DND-41 (cell line): ENCODE data around the gene UBE2H.

Experiments used
- ATAC-seq: fragments of 200-7000 bp; cut with Tn5 transposase; 3 replicates; pipeline ENCODE4 v1.9.1; 2021; ENCODE audit warnings: low read depth; ENCODE audit not compliant: insufficient read depth
- DNase-seq: peaks from one replicate; pipeline ENCODE4 v3.0.0-alpha.2; 2020
- H2AFZ ChIP-seq: 2 replicates; pipeline ENCODE4 v1.6.0; 2012; ENCODE audit warnings: low read depth, low read length
- H3K27ac ChIP-seq: 2 replicates; pipeline ENCODE4 v1.5.1; 2012; ENCODE audit warnings: low read length, inconsistent platforms
- H3K27me3 ChIP-seq: fragments of 200-600 bp; sonication (generic); 2 replicates; pipeline ENCODE4 v1.6.0; 2012; ENCODE audit warnings: low read length, mild to moderate bottlenecking, inconsistent platforms; ENCODE audit not compliant: insufficient read depth, poor library complexity
- H3K36me3 ChIP-seq: 2 replicates; pipeline ENCODE4 v1.5.1; 2012; ENCODE audit warnings: low read length, inconsistent platforms; ENCODE audit not compliant: insufficient read depth
- H3K4me1 ChIP-seq: 2 replicates; pipeline ENCODE4 v1.5.1; 2012; ENCODE audit warnings: mild to moderate bottlenecking, low read length; ENCODE audit not compliant: insufficient read depth
- H3K4me2 ChIP-seq: 2 replicates; pipeline ENCODE4 v1.6.0; 2012; ENCODE audit warnings: mild to moderate bottlenecking, moderate library complexity, low read length, inconsistent platforms; ENCODE audit not compliant: insufficient read depth
- H3K4me3 ChIP-seq, 2 experiments: fragments of 200-600 bp in 1 of 2; shearing (Covaris generic) in 1 of 2; 2 replicates each; pipeline ENCODE4 v1.5.1; 2012 to 2016; ENCODE audit warnings: inconsistent platforms in 2 of 2, low read length in 2 of 2, mild to moderate bottlenecking in 2 of 2, low read depth in 1 of 2, moderate library complexity in 1 of 2
- H3K79me2 ChIP-seq: 2 replicates; pipeline ENCODE4 v1.6.0; 2012; ENCODE audit warnings: low read length, inconsistent platforms; ENCODE audit not compliant: insufficient read depth
- H3K9ac ChIP-seq: 2 replicates; pipeline ENCODE4 v1.6.0; 2012; ENCODE audit warnings: low read depth, mild to moderate bottlenecking, inconsistent platforms, low read length, moderate library complexity
- H3K9me3 ChIP-seq: 2 replicates; pipeline ENCODE4 v1.5.1; 2012; ENCODE audit warnings: low read length, moderate library complexity, mild to moderate bottlenecking, inconsistent platforms; ENCODE audit not compliant: insufficient read depth, severe bottlenecking
- H4K20me1 ChIP-seq: 2 replicates; pipeline ENCODE4 v1.6.0; 2012; ENCODE audit warnings: low read length; ENCODE audit not compliant: insufficient read depth
- EZH2 ChIP-seq: IDR thresholded peaks from 3 replicates; pipeline ENCODE4 v1.6.1; 2012; ENCODE audit warnings: borderline replicate concordance, low read depth, mild to moderate bottlenecking, moderate library complexity, low read length, inconsistent platforms; ENCODE audit not compliant: severe bottlenecking
- TF ChIP-seq, protein P1 (sequence below): IDR thresholded peaks from 2 replicates; pipeline ENCODE4 v1.5.1; 2012; ENCODE audit warnings: borderline replicate concordance, low read length, moderate library complexity, mild to moderate bottlenecking; ENCODE audit not compliant: poor library complexity, severe bottlenecking; ENCODE audit errors: extremely low read depth

UBE2H gene

DNA sequence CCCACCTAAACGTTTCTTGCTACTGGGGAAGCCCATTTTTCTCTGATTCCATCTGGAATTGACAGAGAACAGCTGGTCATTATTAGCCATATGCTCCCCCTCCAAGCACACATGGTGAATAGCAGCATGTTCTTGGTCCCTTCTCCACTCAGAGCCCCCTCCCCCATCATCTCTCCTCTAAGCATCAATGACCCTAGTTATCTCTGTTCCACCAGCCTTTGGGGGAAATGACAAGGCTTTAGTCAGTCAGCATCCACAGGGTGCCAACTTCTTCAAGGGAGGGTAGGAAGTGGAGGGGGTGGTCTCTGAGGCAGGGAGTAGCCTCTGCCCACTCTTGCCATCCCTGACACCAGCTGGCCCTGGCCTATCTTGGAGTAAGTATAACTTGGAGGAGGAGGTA, 163.1 kb downstream of the UBE2H start:
- Histone ChIP-seq H3K79me2 (no peaks in the 10 kb centered on the region), H3K4me1 (no peaks in the 10 kb centered on the region), H3K27me3 (no peaks in the 10 kb centered on the region), H3K9ac (no peak overlapping the region), H3K9me3 (no peaks in the 10 kb centered on the region), H4K20me1 (no peaks in the 10 kb centered on the region), H3K27ac (no peak overlapping the region), H3K36me3 (no peaks in the 10 kb centered on the region), H3K4me3 (no peak overlapping the region), H2AFZ (no peak overlapping the region), H3K4me2 (no peak overlapping the region)
- no peak for TF ChIP-seq EZH2
- TF ChIP-seq, protein P1, sequence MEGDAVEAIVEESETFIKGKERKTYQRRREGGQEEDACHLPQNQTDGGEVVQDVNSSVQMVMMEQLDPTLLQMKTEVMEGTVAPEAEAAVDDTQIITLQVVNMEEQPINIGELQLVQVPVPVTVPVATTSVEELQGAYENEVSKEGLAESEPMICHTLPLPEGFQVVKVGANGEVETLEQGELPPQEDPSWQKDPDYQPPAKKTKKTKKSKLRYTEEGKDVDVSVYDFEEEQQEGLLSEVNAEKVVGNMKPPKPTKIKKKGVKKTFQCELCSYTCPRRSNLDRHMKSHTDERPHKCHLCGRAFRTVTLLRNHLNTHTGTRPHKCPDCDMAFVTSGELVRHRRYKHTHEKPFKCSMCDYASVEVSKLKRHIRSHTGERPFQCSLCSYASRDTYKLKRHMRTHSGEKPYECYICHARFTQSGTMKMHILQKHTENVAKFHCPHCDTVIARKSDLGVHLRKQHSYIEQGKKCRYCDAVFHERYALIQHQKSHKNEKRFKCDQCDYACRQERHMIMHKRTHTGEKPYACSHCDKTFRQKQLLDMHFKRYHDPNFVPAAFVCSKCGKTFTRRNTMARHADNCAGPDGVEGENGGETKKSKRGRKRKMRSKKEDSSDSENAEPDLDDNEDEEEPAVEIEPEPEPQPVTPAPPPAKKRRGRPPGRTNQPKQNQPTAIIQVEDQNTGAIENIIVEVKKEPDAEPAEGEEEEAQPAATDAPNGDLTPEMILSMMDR = no peak
- no peak for DNase-seq
- ATAC-seq = no peak

GRCh38 chr7:129789000-129789399, 163.8 kb downstream of the UBE2H start:
- ATAC-seq (no peak), DNase-seq (no peak)
- no peak overlapping the region for H3K9ac ChIP-seq
- no peak for TF ChIP-seq EZH2
- TF ChIP-seq, protein P1 = no peak
- H3K79me2 ChIP-seq = no peaks in the 10 kb centered on the region
- H2AFZ ChIP-seq = no peak overlapping the region
- no peaks in the 10 kb centered on the region for H4K20me1 ChIP-seq
- H3K36me3 ChIP-seq = no peaks in the 10 kb centered on the region
- H3K4me3 ChIP-seq = no peak overlapping the region
- no peaks in the 10 kb centered on the region for H3K4me1 ChIP-seq
- no peak overlapping the region for H3K27ac ChIP-seq
- H3K4me2 ChIP-seq = no peak overlapping the region
- no peaks in the 10 kb centered on the region for H3K9me3 ChIP-seq
- H3K27me3 ChIP-seq = no peaks in the 10 kb centered on the region

DNA sequence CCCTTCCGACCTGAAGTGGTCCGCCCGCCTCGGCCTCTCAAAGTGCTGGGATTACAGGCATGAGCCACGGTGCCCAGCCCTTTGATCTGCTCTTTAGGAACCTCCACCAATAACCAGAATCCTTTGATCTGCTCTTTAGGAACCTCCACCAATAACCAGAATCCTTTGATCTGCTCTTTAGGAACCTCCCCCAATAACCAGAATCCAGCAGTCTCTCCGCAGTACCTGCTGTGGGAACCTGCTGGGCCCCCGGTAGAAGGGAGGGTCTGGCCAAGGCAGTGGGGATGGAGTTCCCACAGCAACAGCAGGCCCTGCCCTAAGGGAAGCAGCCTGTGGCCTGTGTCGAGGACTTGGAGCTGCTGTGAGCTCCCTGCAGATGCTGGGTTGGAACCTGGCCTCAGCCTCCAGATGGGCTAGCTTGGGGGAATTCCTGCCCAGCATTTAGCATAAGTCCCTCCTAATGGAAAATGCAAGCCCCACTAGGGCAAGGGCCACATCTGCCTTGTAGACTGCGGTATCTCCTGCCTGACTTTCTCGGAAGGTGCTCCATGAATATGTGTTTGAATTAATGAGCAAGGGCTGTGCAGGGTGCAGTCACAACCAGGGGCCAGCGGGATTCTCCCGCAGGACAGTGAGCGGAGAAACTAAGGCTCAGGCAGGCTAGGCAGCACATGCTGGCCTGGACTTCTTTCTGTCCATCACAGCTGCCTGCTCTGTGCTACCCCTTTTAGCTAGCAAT, 165.8 kb downstream of the UBE2H start:
- no peak overlapping the region for H3K27ac ChIP-seq
- H3K4me3 ChIP-seq = no peak overlapping the region
- no peak overlapping the region for H2AFZ ChIP-seq
- ATAC-seq = no peak
- no peaks in the 10 kb centered on the region for H3K9me3 ChIP-seq
- no peak overlapping the region for H3K4me2 ChIP-seq
- no peaks in the 10 kb centered on the region for H4K20me1 ChIP-seq
- no peaks in the 10 kb centered on the region for H3K4me1 ChIP-seq
- no peaks in the 10 kb centered on the region for H3K79me2 ChIP-seq
- H3K9ac ChIP-seq = no peak overlapping the region
- TF ChIP-seq, protein P1 = no peak
- no peak for TF ChIP-seq EZH2
- H3K36me3 ChIP-seq = no peaks in the 10 kb centered on the region
- no peaks in the 10 kb centered on the region for H3K27me3 ChIP-seq
- DNase-seq = no peak
